ENCODE results near the gene FAM131B.

Gene FAM131B

DNA sequence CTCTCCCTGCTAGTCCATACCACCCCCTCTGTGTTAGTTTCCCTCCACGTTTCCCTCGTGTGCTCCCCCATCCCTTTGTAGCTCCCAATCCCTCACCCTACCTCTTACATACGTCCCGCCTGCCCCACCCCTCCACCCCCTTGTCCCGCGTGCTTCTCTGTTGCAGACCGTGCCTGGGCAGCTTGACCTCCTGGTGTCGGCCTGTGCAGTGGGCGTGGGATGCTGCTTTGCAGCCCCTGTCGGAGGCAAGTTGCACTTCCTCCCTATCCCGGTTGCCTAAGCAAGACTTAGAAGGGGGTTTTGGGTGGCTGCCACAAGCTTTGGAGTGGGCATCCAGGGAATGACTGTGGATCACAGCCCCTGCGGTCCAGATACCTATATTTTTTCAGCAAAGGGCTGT, 38.9 kb downstream of the FAM131B start:
- TF ChIP-seq MAX (IDR thresholded peaks at IDR 0.05; ENCODE audit: low read depth, low read length) (no peak), POLR2A (IDR thresholded peaks at IDR 0.05; ENCODE audit: extremely low read depth, insufficient read length) (no peak), MYC (IDR thresholded peaks at IDR 0.05; ENCODE audit: low read depth, low read length) (no peak), CTCF (IDR thresholded peaks at IDR 0.05; ENCODE audit: low read depth, low read length) (no peak)
- DNase-seq (ENCODE audit: low read depth) = no peak
- H3K4me3 ChIP-seq (ENCODE audit: low read depth, low read length) = no peak overlapping the region

GRCh38 chr7:143322760-143323633, 39.5 kb downstream of the FAM131B start:
- TF ChIP-seq MAX (IDR thresholded peaks at IDR 0.05; ENCODE audit: low read depth, low read length) = no peak
- TF ChIP-seq MYC (IDR thresholded peaks at IDR 0.05; ENCODE audit: low read depth, low read length) = no peak
- TF ChIP-seq POLR2A (IDR thresholded peaks at IDR 0.05; ENCODE audit: extremely low read depth, insufficient read length) = no peak
- no peak for TF ChIP-seq CTCF (IDR thresholded peaks at IDR 0.05; ENCODE audit: low read depth, low read length)
- DNase-seq (ENCODE audit: low read depth) = no peak
- no peak overlapping the region for H3K4me3 ChIP-seq (ENCODE audit: low read depth, low read length)

GRCh38 chr7:143321734-143322133, 40.8 kb downstream of the FAM131B start:
- H3K4me3 ChIP-seq (ENCODE audit: low read depth, low read length) = no peak overlapping the region
- DNase-seq (ENCODE audit: low read depth) = peak; percentile 57
- TF ChIP-seq CTCF (IDR thresholded peaks at IDR 0.05; ENCODE audit: low read depth, low read length) (peak; percentile 21), MYC (IDR thresholded peaks at IDR 0.05; ENCODE audit: low read depth, low read length) (no peak)

GRCh38 chr7:143321242-143321641, 41.3 kb downstream of the FAM131B start:
- no peak for TF ChIP-seq CTCF (IDR thresholded peaks at IDR 0.05; ENCODE audit: low read depth, low read length)
- TF ChIP-seq MYC (IDR thresholded peaks at IDR 0.05; ENCODE audit: low read depth, low read length) = no peak
- DNase-seq (ENCODE audit: low read depth) = peak; percentile 35
- H3K4me3 ChIP-seq (ENCODE audit: low read depth, low read length) = no peak overlapping the region

DNA sequence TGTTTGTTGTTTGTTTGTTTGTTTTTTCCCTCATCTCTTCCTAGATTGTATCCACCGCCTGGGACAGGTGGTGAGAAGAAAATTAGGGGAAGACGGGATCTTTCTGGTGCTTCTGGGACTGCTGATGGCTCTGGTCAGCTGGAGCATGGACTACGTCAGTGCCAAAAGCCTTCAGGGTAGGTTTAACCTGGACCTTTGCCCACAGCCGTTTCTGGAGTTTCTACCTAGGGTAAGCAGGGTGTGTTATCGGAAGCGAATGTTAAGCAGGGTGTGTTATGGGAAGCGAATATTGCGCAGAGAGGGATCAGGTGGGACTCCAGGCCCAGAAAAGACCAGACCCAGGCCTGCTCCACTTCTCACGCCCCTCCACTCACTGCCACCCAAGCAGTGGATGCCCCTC, 41.9 kb downstream of the FAM131B start:
- no peak for TF ChIP-seq MYC (IDR thresholded peaks at IDR 0.05; ENCODE audit: low read depth, low read length)
- TF ChIP-seq CTCF (IDR thresholded peaks at IDR 0.05; ENCODE audit: low read depth, low read length) = no peak
- no peak for TF ChIP-seq POLR2A (IDR thresholded peaks at IDR 0.05; ENCODE audit: extremely low read depth, insufficient read length)
- no peak for TF ChIP-seq MAX (IDR thresholded peaks at IDR 0.05; ENCODE audit: low read depth, low read length)
- no peak overlapping the region for H3K4me3 ChIP-seq (ENCODE audit: low read depth, low read length)
- no peak for DNase-seq (ENCODE audit: low read depth)

- peak; percentile 60 for DNase-seq (ENCODE audit: low read depth)
- TF ChIP-seq POLR2A (IDR thresholded peaks at IDR 0.05; ENCODE audit: extremely low read depth, insufficient read length) (no peak), MAX (IDR thresholded peaks at IDR 0.05; ENCODE audit: low read depth, low read length) (no peak)
- no peak overlapping the region for H3K4me3 ChIP-seq (ENCODE audit: low read depth, low read length)
Observed at GRCh38 chr7:143318661-143319060, 43.9 kb downstream of the FAM131B start.
